ENCODE results near the gene ZNF214.
"Not testable (repeated sequence)": the region's sequence is repeated elsewhere in the genome, so short reads cannot be mapped to it uniquely, and the experiment has no call there.

- TF ChIP-seq EZH2 (IDR thresholded peaks at IDR 0.05); POLR2AphosphoS5 (IDR thresholded peaks at IDR 0.05; ENCODE audit: borderline replicate concordance, low read depth, low read length): not testable (repeated sequence)
Observed at GRCh38 chr11:6969854-6970253, 50.3 kb downstream of the ZNF214 start.
